ENCODE measurements around the gene TAP2.
"Not testable (repeated sequence)": the region's sequence is repeated elsewhere in the genome, so short reads cannot be mapped to it uniquely, and the experiment has no call there.

The TAP2 gene

DNA sequence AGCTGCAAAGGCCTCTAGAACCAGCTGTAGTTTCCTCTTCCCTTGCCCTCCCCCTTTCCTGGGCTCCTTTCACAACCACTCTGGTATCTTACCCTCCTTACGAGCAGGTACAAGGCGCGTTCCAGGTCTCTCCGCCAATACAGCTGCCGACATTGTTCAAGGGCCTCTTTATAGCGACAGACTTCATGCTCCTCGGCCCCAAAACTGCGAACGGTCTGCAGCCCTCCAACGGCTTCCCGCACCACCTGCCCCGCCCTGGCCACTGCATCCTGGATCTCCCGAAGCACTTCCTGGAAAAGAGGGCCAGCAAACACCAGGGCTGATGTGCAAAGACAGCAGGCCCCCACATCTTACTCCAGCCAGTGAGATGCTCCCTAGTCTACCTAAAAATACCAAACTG, 6.0 kb downstream of the TAP2 start:
- no peak for DNase-seq

DNA sequence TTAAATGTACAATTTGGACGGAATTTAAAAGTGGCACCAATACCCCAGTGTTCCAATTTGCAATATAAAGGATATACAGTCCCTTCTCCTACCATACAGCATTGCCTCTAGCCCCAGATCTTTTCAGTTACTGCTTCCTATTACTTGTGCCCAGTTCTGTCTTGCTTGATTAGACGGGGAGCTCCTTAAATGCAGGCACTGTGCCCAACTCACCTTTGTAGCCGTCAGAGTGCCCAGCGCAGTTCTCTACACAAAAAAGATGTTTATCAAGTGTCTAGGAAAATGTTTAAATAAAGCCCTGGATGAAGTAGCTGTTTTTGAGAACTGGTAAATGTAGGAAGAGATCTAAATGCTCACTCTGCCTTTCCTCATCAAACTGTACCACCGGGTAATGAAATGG, 7.6 kb downstream of the TAP2 start:
- DNase-seq, result no peak

- no peak for DNase-seq
These were observed 8.5 kb downstream of the TAP2 start for GRCh38 chr6:32830017-32830416.

DNA sequence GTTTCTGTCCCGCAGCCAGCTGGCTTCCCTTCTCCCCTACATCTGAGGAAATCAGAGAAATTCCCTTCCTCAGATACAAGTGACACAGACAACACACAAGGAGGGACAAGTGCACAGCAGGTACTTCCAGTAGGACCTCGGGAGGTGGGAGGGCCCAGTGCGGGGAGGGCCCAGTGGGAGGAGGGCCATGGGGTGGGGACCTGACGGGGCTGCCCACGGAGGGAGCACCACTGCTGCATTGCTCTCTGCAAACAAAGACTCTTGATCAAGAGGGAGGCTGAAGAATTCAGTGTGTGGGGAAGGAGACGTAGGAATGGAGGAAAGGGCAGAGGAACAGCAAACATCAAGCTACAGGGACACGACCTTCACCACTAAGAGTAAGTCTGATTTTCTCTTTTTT, 9.0 kb downstream of the TAP2 start:
- DNase-seq, result no peak

DNA sequence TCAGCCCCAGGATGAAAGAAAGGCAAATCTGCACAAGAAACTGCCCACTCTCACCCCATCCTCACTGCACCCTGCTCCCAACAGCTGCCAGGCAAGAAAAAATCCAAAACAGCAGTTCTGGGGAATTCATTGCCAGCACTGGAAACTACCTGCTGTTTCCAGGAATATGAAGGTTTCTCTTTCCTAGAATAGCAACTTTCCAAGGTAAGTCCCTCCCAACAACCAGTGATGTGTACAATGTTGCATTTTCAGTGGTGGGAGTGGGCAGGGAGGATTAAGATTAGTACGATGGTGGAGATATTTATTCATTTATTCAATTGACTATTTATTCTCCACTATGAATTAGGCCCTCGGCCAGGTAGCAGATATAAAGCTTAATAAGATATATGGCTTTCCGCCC, 11.5 kb downstream of the TAP2 start:
- no peak for DNase-seq

DNA sequence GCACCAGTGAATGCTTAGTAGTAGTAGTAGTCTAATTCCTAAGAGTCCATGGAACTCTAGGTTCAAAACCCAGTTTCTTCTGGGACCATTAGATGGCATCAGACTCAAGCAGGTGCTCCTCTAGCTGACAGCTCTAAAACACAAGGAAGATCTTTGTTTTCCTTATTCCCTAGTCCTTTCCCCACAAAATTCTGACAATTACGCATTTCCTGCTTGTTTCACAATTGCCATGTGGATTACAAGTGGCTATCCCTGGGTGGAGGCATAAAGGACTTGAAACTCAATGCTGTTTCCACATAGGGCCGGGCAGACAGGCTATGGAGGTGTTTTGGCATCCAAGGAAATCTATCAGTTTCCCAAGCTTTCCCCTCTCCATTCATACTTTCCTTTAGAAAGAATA, 12.6 kb downstream of the TAP2 start:
- DNase-seq, result peak; percentile 81

GRCh38 chr6:32819729-32820128, 18.8 kb downstream of the TAP2 start:
- peak; percentile 80 for DNase-seq

DNA sequence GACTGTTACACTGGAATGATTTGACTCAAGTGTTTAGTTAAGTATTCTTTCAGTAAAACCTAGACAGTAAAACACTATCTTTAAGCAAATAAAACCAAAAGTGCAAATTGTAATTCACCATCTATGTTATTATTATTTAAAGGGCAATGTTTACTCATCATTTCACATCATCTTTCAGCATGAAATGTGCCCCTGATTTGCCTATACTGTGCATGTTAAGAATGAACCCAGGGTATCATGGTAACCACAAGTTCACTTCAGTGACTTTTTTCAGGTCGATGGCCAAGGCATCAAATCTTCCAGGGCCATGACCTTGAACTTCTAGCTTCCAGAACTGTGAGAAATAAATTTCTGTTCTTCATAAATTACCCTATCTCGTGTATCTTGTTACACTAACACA, 19.7 kb downstream of the TAP2 start:
- no peak for DNase-seq

DNA sequence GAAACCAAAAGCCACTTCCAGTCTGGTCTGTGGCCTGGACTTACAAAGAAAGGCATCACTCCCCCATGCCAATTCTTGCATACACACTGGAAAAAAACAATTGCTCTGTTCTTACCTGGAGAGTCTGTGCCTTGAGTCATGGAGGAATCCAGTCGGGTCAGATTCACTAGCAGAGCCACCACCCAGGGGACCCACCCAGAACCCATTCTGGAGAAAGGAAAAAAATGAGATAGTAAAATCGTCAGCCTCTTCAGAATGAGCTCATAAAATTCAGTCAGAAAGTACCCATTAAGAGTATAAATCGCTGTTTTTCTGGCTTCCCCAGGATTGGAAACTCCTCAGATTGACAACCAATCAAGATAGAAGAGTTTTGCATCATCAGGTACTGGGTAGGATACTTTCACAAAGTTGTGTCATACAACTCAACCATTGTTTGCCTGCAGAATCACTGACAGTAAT, 21.8 kb downstream of the TAP2 start, which contains the start of gene HLA-DOB:
Gene HLA-DOB (minus strand): TSS at position 257 of the 459 bp plus-strand sequence. CDS start 51 bp downstream, at position 206.
- peak; percentile 8 for DNase-seq

- DNase-seq, result no peak
These were observed 22.5 kb downstream of the TAP2 start for GRCh38 chr6:32815996-32816395.

- no peak for DNase-seq
These were observed 23.4 kb downstream of the TAP2 start for GRCh38 chr6:32815115-32815514.

DNA sequence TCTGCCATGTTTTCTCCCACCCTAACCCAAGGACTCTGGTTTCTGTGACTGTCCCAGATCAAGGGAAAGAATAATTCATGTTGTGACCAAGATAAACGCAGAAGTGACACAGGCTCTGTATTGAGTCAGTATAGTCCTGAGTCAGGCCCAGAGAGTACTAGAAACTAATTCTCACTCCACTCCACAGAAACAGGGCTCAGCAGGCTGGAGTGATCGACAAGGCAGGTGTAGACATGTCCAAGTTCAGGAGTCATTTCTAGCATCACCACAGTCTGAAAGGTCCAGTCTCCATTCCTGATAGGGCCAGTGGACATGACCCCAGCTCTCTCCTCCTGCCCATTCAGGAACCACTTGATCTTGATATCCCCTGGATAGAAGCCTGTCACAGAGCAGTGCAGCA, 24.4 kb downstream of the TAP2 start:
- DNase-seq, result no peak

GRCh38 chr6:32809171-32809570, 29.4 kb downstream of the TAP2 start:
- DNase-seq, result no peak

DNA sequence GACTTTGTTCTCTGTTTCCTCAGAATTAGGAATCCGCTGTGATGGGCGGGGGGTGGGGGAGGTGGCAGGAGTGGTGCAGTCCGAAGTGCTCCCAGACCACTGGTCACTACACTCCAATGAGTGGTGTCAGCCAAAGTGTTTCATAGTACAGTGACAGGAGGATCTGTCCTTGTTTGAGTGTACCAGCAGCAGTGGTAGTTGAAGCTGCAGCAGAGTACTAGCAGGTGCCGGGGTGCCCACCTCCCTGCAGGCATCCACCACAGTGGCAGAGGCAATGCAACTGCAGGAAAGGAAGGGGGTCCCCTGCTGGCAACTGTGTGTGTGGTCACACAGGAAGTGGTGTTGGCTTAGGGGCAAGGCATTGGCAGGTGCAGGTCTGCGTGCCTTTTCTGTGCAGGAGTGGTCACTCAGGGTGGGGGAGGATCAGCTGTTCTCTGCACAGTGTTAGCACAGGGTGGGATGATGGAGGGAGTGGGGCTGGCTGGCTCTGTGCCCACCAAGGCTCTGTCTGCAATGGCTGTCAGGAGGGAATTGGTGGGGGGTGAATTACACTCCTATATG, 31.4 kb downstream of the TAP2 start:
- DNase-seq, result no peak

DNA sequence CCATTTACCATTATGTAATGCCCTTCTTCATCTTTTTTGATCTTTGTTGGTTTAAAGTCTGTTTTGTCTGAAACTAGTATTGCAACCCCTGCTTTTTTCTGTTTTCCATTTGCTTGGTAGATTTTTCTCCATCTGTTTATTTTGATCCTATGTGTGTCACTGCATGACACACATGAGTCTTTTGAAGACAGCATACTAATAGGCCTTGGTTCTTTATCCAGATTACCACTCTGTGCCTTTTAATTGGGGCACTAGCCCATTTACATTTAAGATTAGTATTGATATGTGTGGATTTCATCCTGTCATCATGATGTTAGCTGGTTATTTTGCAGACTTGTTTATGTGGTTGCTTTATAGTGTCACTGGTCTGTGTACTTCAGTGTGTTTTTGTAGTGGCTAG, 33.1 kb downstream of the TAP2 start:
- DNase-seq, result not testable (repeated sequence)

- no peak for DNase-seq
These were observed 35.1 kb downstream of the TAP2 start for GRCh38 chr6:32803416-32803815.

GRCh38 chr6:32799740-32800139, 38.8 kb downstream of the TAP2 start:
- no peak for DNase-seq

DNA sequence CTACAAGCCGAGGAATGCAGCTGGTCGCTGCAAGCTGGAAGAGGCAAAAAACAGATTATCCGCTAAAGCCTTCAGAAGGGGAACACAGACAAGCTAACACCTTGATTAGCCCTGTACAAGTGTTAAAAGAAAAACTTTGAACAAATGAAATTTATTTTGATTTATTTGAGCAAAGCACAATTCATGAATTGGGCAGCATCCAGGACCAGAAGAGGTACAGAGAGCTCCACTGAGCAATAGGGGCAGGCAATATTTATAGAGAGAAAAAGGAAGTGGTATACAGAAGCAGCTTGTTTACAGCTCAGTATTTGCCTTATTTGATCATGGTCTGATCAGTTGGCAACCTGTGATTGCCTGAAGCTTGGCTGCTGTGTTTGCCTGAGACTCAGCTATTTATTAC, 39.4 kb downstream of the TAP2 start:
- no peak for DNase-seq

GRCh38 chr6:32796848-32797776, 41.4 kb downstream of the TAP2 start:
- DNase-seq, result peak; percentile 30

GRCh38 chr6:32794510-32794909, 44.0 kb downstream of the TAP2 start:
- DNase-seq, result no peak

DNA sequence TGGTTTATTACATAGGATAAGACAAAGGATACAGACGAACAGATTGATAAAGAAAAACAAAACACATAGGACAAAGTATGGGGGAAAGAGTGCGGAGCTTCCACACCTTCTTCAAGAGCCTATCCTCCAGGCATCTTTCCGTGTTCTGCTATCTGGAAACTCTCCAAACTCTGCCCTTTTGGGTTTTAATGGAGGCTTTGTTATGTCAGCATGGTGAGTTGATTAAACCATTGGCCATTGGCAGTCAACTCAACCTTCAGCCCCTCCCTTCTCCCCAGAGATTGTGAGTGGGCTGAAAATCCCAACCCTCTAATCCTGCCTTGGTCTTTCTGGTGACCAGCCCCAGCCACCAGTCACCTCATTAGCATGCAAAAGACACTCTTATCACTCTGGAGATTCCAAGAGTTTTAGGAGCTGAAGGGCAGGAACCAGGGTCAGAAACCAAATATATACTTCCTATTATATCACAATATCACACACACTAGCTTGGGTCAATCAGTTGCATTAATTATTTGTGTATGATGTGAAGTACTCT, 45.6 kb downstream of the TAP2 start:
- DNase-seq, result no peak

- DNase-seq, result no peak
These were observed 48.2 kb downstream of the TAP2 start for GRCh38 chr6:32790306-32790705.

Data from HCEC 1CT (cell line).